Stimulated activated CD4-positive, alpha-beta T cell treated with anti-CD3 and anti-CD28 coated beads, Interleukin-15, amount 100 ng/mL, for 24 hours (primary cell): ENCODE data around the gene CHMP5.
A peak's percentile ranks its signal among the peaks of the same experiment; 100 is the strongest.

ENCODE experiments used
- DNase-seq: peaks from one replicate; pipeline ENCODE4 v3.0.0-alpha.2; 2020

CHMP5 gene

DNA sequence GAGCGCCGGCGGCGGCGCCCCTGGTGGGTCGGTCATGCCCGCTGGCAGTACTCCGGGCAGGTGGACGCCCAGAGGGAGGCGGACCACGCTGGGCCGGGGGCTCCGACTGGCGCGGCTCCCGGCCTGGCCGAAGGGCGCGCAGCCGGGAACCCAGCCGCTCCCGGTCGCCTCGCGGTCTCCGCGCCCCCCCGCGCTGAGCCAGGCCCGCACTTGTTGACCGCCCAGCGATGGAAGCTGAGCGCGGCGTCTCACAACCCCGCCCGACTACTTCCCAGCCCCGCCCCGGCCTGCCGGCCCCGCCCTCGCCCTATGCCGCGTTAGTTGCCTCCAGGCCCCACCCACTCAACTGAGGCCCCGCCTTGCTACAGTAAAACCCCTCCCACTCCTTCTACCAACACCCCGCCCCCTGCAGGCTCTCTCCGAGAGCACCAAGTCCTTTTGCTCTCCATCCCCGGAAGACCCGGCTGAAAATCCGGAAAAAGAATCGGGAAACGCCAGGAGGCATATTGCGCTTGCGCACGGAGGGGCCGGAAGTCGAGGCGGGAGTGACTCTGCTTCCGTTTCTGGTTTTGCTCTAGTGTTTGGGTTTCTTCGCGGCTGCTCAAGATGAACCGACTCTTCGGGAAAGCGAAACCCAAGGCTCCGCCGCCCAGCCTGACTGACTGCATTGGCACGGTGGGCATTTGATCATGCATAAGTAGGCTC lies at the start of gene CHMP5, which contains the start of gene BAG1:
CHMP5 (plus strand) TSS at position 577 of the 705 bp plus-strand sequence; CDS start at position 607, 30 bp downstream.
BAG1 (minus strand) TSS at position 236 of the 705 bp plus-strand sequence.
- peak; percentile 100 for DNase-seq

DNA sequence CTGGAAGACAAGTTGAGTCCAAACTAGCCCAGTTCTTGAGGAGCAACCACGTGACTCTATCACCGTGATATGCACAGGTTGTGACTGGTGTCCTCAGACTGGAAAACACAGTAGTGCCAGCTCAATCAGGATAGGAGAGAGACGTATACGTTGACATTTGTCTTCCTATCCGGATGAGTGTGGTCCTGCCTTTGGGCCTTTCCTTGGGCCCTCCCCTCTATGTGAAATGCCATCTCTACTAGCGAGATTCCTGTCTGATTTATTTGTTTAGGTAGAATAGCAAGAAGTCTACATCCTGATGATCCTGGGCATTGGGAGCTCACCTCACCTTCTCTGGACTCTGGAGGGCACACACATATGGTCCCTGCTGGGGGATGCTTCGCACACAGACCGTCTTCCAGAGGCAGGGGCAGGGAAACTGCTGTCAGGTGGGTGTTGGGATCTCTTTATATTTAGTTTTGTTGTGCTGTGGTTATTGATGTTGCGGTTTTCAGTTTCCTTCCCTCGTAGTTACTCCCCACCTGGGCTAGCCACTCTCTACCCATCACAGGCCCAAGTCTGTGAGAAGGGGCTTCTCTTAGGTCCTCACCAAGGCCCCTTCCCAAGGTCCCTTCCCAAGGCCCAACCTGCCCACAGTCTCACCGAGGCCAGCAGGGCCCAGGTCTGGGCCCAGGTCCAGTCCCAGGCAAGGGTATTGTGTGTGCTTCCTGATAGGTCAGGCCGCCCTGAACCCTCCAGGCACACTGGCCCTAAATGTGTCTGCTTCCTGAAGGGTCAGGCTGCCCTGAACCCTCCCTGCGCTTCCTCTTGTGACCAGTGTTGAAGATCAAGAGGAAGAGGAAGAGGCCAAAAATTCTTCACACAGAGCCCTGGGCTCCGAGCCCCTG lies 43.9 kb upstream of the CHMP5 start:
- DNase-seq: no peak

DNA sequence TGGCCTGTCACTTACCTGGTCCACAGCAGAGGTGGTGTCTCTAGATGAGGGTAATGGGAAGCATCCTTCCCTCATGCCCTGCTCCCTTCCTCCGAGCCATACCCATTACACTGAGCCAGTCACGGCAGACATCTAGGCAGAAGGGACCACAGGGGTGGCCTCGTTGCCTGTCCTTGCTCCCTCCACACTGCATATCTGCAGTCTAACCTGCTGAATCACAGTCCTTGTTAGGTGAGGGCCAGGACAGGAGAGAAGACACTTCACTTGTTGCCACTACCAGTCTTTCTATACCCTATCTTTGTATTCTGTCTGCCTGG lies 43.3 kb upstream of the CHMP5 start:
- DNase-seq: no peak

DNA sequence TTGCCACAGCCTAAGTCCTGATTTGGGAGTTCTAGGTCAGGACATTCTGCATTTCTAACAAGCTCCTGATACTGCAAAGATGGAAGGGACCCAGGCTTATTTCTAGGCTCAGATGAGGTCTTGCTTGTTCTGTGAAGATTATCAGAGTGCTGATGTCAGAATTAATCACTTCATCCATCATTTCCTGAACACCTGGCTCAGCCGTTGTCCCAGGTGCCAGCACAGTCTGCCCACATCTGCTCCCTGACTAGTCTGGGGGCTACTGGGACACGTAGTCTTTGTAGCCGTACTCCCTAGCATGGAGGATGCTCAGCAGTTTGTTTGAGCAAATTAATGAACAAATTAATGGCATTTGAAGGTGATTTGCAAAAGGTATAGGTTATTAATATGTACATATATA lies 42.8 kb upstream of the CHMP5 start:
- DNase-seq: no peak

DNA sequence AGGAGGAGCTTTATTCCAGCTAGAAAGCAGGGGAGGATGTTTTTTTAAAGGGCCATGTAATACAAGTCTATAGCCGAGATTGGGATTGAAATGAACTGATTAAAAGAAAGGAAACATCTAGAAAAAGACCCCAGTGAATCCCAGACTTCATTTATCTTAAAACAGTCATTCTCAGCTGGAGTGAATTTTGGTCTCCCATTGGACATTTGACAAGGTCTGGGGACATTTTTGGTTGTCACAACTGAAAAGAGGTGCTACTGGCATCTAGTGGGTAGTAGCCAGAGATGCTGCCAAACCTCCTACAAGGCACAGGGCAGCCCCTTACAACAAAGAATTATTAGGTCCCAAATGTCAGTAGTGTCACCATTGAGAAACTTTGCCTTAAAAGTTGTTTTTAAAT lies 41.2 kb upstream of the CHMP5 start:
- DNase-seq: no peak

DNA sequence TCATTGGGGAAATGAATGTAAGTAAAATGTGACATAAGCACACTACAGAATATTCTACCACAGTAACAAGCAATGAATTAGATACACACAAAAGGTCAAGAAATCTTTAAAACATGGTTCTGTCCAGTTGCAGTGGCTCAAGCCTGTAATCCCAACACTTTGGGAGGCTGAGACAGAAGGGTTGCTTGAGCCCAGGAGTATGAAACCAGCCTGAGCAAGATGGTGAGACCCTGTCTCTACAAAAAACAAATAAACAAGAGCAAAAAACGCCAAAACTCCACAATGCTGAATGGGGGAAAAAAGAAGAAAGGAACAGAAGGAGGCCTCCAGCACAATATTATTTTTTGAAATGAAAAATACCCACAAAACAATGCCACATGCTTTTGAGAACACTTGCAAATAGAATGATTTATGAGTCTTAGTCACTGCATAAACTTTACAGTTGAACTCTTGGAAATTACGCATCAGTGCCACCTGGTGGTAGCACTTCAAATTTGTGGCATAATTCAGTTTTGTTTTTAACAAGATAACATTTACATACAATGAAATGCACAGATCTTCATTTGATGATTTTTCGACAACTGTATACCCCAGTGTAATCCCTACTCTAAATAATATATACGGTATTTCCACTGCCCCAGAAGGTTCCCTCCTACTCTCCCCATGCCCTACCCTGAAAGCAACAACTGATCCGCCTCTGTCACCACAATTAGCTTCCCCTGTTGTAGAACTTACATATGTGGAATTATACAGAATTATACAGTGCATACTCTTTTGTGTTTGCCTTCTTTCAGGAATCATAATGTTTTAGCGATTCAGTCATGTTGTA lies 39.3 kb upstream of the CHMP5 start:
- DNase-seq: peak; percentile 81

DNA sequence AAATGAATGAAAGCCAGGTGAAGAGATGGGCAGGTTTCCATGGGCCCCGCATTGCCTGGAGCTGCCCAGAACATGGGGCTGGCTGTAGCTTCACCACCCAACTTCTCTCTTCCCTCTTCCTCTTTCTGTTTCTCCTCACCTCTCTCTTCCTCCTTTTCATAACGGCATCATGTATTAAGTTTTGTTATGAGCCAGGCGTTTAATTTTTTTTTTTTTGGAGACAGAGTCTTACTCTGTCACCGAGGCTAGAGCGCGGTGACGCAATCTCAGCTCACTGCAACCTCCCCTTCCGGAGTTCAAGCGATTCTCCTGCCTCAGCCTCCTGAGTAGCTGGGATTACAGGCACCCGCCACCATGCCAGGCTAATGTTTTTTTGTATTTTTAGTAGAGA lies 37.8 kb upstream of the CHMP5 start:
- no peak for DNase-seq

DNA sequence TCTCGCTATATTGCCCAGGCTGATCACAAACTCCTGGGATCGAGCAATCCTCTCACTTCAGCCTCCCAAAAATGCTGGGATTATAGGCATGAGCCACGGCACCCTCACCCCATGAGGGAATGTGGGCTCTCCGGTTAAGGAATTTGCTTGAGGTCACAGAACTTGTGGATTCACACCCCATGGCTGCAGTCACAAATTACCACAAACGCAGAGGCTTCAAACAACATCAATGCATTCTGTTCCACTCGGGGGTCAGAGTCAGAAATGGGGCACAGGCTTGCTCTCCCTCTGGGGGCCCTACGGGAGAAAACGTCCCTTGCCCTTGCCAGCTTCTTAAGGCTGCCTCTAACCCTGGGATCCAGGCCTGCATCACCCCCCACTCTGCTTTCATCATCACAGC lies 37.1 kb upstream of the CHMP5 start:
- no peak for DNase-seq

DNA sequence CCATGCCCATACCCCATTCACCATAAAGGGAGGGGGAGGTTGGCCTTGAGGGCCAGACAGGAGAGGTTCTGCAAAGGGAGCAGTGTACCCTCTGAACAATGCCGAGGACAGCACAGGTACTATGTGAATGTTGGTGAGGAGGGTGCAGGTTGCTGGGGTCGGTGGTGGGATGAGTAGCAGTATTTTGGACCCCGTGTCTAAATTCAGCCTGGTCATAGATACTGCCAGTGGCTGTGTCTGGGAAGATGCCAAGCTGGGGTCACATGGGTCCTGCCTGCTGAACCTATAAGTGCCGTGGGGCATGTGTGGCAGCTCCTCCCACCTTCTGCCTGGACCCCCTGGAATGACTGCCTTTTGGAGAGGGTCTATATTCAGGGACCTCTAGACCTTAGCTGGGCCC lies 36.2 kb upstream of the CHMP5 start:
- no peak for DNase-seq

DNA sequence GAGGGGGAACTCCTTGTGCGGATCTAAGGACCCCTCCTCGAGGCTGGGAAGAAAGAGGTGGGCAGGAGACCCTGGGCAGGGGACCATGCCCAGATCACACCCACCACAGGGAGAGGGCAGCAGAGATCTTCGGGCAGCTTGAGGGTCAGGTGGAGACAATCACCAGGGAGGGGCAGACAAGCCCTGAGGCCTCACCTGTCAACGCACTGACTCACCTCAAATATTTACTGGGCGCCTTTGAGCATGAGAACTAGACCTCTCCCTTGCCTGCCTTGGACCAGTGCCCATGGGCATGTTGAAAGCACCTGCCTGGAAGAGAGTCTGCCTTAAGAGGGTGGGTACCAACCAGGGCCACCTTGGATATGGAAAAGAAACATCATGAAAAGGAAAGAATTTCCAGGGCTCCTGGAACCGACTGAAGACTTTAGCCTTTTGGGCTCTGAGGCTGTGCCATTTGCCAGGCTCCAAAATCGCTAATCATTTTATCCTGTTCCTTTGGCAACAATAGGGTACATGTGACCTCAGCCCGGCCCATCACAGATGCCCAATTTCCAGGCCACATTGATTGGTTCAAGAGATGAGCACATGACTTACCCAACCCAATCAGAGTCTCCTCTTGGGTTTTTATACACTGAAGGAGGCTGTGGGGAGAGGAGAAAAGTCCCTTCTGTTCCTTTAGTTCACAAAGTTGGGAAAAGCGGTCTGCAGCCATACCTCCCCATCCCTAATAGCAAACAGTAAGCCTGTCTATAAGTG lies 35.3 kb upstream of the CHMP5 start:
- no peak for DNase-seq

DNA sequence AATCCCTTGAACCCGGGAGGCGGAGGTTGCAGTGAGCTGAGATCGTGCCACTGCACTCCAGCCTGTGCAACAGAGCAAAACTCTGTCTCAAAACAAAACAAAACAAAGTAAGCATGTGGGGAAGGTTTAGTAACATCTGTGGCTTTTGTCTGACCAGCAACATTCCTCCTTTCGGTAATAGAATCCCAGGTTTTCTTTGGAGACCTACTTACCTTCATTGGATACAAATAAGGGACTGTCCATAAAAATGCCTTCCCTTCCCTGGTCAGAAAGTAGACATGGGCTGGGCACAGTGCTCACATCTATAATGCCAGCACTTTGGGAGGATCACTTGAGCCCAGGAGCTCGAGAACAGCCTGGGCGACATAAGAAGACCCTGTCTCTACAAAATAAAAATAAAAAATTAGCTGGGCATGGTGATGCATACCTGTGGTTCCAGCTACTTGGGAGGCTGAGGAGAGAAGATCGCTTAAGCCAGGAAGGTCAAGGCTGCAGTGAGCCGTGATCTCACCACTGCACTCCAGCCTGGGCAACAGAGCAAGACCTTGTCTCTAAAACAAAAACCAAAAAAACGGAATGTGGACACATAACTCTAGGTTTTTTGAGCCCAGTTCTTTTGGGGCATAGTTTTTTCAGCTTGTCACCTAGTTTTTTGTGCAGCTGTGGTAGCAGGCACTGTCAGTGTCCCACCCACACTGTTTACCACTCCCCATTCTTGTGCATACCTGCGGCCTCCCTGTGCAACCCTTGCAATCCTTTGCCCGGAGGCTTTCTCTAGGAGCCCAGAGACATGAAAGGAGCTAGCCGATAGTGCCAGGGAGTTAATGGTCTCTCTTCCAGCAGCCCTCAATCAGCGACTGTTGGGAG lies 33.9 kb upstream of the CHMP5 start:
- DNase-seq: no peak

DNA sequence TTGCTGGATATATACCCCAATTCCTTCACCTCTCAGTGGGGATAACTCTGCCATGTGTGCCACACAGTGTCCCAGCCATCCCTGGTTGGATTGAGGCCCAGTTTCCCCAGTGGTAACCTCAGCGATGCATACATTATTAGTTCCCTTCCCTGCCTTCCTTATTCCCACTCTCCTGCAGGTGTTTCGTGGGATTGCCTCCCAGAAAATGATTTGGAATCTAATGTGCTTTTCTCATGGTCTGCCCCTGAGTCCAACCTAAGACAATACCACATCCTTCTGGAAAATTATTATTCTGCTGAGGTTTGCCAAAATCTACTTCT lies 33.3 kb upstream of the CHMP5 start:
- no peak for DNase-seq

DNA sequence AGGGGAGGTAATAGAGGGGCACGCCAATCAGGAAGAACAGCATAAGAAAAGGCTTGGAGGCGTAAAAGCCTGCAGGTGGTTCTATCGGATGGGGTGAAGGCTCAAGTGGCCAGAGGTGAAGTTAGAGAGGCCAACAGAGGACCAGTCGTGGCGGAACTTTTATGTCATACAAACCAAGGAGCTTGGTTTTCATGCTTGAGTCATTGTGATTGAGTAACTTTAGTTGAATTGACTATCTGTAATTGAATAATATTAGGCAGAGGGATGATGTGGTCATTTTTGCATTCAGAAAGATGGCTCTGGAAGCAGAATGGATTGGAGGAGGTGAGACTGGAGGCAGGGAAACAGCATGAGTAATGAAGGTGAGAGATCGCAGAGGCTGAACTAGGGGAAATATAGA lies 32.0 kb upstream of the CHMP5 start:
- DNase-seq: no peak

DNA sequence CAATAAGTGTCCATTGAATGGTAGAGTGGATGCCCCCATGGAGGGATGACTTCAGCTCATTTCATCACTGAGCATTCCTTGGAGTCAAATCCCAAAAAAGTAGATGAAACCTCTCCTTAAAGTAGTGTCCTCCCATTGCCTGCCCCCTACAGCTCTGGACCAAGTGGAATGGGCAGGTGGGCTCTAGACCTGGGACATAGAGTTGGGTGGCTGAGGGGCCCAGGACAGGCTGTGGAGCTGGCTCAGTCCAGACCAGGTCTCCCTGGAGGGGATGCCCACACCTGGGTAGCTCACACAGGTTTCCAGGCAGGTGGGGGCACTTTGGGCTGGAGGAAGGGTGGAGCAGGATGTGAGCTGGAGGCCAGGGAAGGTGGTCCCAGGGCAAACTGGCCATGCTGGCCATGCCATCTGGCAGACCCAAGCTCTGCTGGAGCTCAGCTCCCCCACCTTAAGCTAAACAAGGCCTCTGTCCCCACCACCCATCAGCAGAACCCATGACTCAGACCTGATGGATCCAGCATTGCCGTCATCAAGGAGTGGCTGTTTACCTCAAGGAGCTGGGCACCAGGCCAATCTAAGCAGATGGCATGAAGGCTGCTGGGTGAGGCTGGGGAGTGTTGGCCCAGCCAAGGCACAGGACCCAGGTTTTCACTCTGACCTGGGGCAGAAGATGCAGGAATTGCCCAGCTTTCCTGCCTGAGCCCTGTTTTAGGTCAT lies 31.1 kb upstream of the CHMP5 start:
- DNase-seq: no peak

DNA sequence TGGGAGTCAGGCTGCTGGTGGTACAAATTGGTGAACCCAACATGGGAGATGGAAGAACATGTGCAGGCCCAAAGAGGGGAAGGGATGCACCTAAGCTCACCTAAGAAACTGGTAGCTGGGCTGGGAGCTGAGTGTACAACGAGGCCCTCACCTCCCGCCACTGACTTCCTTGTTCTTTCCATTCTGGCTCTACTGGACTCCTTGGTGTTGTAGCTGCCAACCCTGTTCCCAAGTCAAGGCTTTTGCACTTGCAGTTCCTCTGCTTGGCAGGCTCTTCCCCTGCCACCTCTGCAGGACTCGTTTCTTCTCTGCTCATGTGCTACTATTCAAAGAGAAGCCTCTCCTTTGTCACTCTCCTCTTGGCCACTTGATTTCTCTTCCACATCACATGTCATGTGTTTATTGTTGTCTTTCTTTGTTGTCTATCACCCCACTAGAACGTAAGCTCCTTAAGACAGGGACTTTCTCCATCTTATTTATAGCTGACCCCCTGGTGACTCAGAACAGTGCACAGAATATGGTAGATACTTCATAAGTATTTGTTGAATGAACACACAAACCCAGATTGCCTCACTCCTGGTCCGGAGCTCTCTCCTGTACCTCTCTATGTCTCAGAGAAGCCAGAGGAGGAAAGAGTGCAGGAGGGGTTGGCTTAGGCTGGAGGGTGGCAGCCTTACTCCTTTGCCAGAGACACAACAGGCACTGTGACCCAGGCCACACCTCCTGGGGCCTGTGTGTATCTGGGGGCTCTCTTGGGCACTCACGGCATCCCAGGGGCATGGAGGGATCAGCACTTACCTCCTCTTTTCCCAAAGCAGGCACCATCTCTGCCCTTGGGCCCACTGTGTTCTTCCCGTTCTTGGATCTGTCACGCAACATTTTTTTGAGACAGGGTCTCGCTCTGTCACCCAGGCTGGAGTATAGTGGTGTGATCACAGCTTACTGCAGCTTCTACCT lies 30.1 kb upstream of the CHMP5 start:
- DNase-seq: no peak

DNA sequence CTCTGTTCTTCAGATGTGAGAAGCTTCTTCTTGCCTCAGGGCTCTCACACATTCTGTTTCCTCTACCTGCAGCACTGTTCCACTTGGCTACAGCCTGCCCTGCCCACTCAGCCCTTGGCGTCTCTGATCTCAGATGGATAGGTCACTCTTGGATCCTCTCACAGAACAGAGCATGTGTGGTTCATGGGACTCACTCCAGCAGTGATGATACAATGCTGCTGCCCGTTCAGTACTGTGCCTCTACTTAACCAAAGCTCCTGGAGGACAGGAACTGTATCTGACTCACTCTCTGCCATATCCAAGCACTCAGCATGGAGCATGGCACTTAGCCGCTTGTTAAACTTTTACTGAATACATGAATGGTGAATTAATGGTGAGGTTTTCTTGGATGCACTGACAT lies 28.3 kb upstream of the CHMP5 start:
- DNase-seq: no peak

DNA sequence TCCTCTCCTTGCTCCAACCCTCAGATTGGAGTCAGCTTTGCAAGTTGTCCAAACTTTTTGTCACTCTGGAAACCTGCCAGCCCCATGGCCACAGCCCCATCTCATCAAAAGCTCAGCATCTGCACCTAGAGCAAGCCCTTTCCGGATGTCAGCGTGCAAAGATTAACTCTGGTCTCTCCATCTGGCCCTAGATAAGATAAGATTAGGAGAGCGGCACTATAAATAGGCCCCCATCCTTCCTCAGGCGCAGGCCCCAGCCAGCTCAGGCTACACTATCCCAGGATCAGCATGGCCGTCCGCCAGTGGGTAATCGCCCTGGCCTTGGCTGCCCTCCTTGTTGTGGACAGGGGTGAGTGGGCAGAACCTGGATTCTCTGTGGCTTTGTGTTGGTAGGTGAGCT lies 24.9 kb upstream of the CHMP5 start, which contains the start of gene SPINK4:
SPINK4 (plus strand) TSS at position 247 of the 400 bp plus-strand sequence; CDS start at position 289, 42 bp downstream.
- DNase-seq: no peak

DNA sequence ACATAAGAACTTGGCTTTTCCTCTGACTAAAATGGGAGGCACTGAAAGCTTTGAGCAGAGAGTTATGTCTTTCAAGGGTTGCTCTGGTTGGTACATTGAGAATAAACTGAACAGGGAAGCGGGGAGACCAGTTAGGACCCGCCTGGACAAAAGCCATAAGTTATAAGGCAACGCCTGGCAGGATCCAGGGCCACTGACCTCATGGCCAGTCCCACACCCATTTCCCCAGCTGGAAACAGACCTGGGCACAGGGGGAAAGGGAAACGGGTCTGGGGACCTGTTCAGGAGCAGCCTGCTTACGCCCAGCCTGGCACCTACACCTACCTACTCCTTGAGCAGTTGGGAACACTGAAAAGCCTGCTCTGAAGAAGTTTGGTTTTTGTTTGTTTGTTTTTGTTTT lies 23.6 kb upstream of the CHMP5 start:
- DNase-seq: no peak

DNA sequence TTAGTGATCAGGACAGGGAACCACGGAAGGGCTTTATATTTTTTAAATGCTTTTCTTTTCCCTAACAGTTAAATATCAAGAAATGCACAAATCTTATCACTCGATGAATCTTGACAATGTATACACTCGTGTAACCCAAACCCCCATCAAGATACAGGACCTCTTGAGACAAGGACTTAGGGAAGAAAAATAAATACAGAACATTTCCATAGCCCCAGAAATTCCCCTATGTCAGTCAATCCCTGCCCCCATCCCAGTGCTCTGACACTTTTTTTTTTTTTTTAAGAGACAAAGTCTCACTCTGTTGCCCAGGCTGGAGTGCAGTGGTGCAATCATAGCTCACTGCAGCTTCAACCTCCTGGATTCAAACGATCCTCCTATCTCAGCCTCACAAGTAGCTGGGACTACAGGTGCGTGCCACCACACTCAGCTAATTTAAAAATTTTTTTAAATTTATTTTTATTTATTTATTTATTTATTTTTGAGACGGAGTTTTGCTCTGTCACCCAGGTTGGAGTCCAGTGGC lies 22.2 kb upstream of the CHMP5 start:
- DNase-seq: no peak
